HEK293T (cell line): ENCODE results near the gene MAPT.

Experiments used
- CTCF ChIA-PET: fragments of 350-600 bp; formaldehyde crosslinking; extraction: SDS; loops from one replicate; lab custom pipeline; 2021; ENCODE audit warnings: antibody characterized with exemption, inconsistent platforms; lab: Yijun Ruan, JAX
- POLR2A ChIA-PET: fragments of 350-600 bp; formaldehyde crosslinking; extraction: SDS; loops from one replicate; lab custom pipeline; 2020; ENCODE audit warnings: antibody characterized with exemption, inconsistent platforms; lab: Yijun Ruan, JAX
- DNase-seq: peaks from one replicate; pipeline ENCODE4 v3.0.0; 2012; ENCODE audit warnings: mixed read lengths; ENCODE audit errors: extremely low spot score
- ARNT ChIP-seq: fragments of 450-650 bp; IDR thresholded peaks from 2 replicates; pipeline ENCODE4 v1.6.1; 2017; ENCODE audit warnings: mild to moderate bottlenecking
- BHLHE40 ChIP-seq: fragments of 450-650 bp; IDR thresholded peaks from 2 replicates; pipeline ENCODE4 v1.6.1; 2016; ENCODE audit warnings: mild to moderate bottlenecking, moderate library complexity, borderline replicate concordance
- CTBP1 ChIP-seq: fragments of 450-650 bp; IDR thresholded peaks from 2 replicates; pipeline ENCODE4 v1.6.1; 2016; ENCODE audit warnings: borderline replicate concordance
- ELF4 ChIP-seq: fragments of 450-650 bp; IDR thresholded peaks from 2 replicates; pipeline ENCODE4 v1.6.1; 2017; ENCODE audit warnings: antibody characterized with exemption
- FOXA1 ChIP-seq: fragments of 450-650 bp; IDR thresholded peaks from 2 replicates; pipeline ENCODE4 v1.6.1; 2016; ENCODE audit warnings: mild to moderate bottlenecking
- FOXK2 ChIP-seq: fragments of 450-650 bp; IDR thresholded peaks from 2 replicates; pipeline ENCODE4 v1.6.1; 2016; ENCODE audit warnings: mild to moderate bottlenecking
- FOXM1 ChIP-seq: fragments of 450-650 bp; IDR thresholded peaks from 2 replicates; pipeline ENCODE4 v1.6.1; 2017; ENCODE audit warnings: mild to moderate bottlenecking, borderline replicate concordance
- HDGF ChIP-seq: fragments of 450-650 bp; IDR thresholded peaks from 2 replicates; pipeline ENCODE4 v1.6.1; 2017; ENCODE audit warnings: antibody characterized with exemption, borderline replicate concordance
- L3MBTL2 ChIP-seq: fragments of 450-650 bp; conservative IDR thresholded peaks from 2 replicates; pipeline ENCODE4 v1.6.1; 2016; ENCODE audit warnings: mild to moderate bottlenecking
- LEF1 ChIP-seq: fragments of 450-650 bp; IDR thresholded peaks from 2 replicates; pipeline ENCODE4 v1.6.1; 2017; ENCODE audit warnings: mild to moderate bottlenecking, borderline replicate concordance
- NFRKB ChIP-seq: fragments of 450-650 bp; IDR thresholded peaks from 2 replicates; pipeline ENCODE4 v1.6.1; 2016; ENCODE audit warnings: mild to moderate bottlenecking, moderate library complexity
- PKNOX1 ChIP-seq: fragments of 450-650 bp; IDR thresholded peaks from 2 replicates; pipeline ENCODE4 v1.6.1; 2016
- SP1 ChIP-seq: fragments of 450-650 bp; IDR thresholded peaks from 2 replicates; pipeline ENCODE4 v1.6.1; 2017
- SUZ12 ChIP-seq: fragments of 450-650 bp; IDR thresholded peaks from 2 replicates; pipeline ENCODE4 v1.6.1; 2016; ENCODE audit warnings: mild to moderate bottlenecking
- TARDBP ChIP-seq: fragments of 450-650 bp; IDR thresholded peaks from 2 replicates; pipeline ENCODE4 v1.6.1; 2016
- ZNF384 ChIP-seq: fragments of 450-650 bp; IDR thresholded peaks from 2 replicates; pipeline ENCODE4 v1.6.1; 2016

The MAPT gene

GRCh38 chr17:45895969-45896785, 1.8 kb downstream of the MAPT start:
- TF ChIP-seq ELF4 = no peak
- no peak for TF ChIP-seq NFRKB
- no peak for TF ChIP-seq PKNOX1
- no peak for TF ChIP-seq HDGF
- no peak for TF ChIP-seq FOXM1
- TF ChIP-seq SP1 = no peak
- TF ChIP-seq ARNT = no peak
- no peak for TF ChIP-seq CTBP1
- TF ChIP-seq FOXK2 = no peak
- TF ChIP-seq LEF1 = no peak
- no peak for TF ChIP-seq TARDBP
- no peak for TF ChIP-seq ZNF384
- TF ChIP-seq BHLHE40 = no peak
- TF ChIP-seq L3MBTL2 = no peak
- no peak for TF ChIP-seq FOXA1
- ChIA-PET POLR2A (no interaction called here), CTCF (interaction anchor here (0.5 kb wide), 1 partner anchor 15 kb away, joined by 5 read pairs; no protein-coding TSS in a partner anchor)
- no peak for DNase-seq

GRCh38 chr17:45896803-45897693, 2.7 kb downstream of the MAPT start:
- ChIA-PET POLR2A (no interaction called here), CTCF (interaction anchor here (0.7 kb wide), 1 partner anchor 10 kb away, joined by 3 read pairs; no protein-coding TSS in a partner anchor)
- TF ChIP-seq ELF4 = no peak
- no peak for TF ChIP-seq FOXK2
- no peak for TF ChIP-seq LEF1
- TF ChIP-seq PKNOX1 = no peak
- no peak for TF ChIP-seq FOXM1
- no peak for TF ChIP-seq BHLHE40
- DNase-seq = no peak

GRCh38 chr17:45900136-45900535, 5.8 kb downstream of the MAPT start:
- CTCF ChIA-PET = interaction anchor here (0.6 kb wide), 1 partner anchor 13 kb away, joined by 4 read pairs; no protein-coding TSS in a partner anchor

GRCh38 chr17:45900723-45901415, 6.5 kb downstream of the MAPT start:
- CTCF ChIA-PET = interaction anchor here (0.6 kb wide), 1 partner anchor 14 kb away, joined by 4 read pairs; no protein-coding TSS in a partner anchor
- POLR2A ChIA-PET = no interaction called here
- no peak for TF ChIP-seq FOXA1
- TF ChIP-seq FOXM1 = no peak
- TF ChIP-seq L3MBTL2 = no peak
- TF ChIP-seq HDGF = no peak
- TF ChIP-seq NFRKB = no peak
- TF ChIP-seq BHLHE40 = no peak
- TF ChIP-seq ELF4 = no peak
- no peak for TF ChIP-seq CTBP1
- no peak for TF ChIP-seq PKNOX1
- TF ChIP-seq ZNF384 = no peak
- TF ChIP-seq ARNT = no peak
- no peak for TF ChIP-seq LEF1
- TF ChIP-seq FOXK2 = no peak
- no peak for TF ChIP-seq TARDBP
- no peak for DNase-seq

More at GRCh38 chr17:45900136-45900535, 5.8 kb downstream of the MAPT start:
- TF ChIP-seq L3MBTL2 (no peak), PKNOX1 (no peak), SP1 (no peak), ZNF384 (no peak), FOXA1 (no peak), FOXM1 (no peak), ARNT (no peak), LEF1 (no peak), TARDBP (no peak), BHLHE40 (no peak), ELF4 (no peak), HDGF (no peak), FOXK2 (no peak), NFRKB (no peak), SUZ12 (no peak), CTBP1 (no peak)
- POLR2A ChIA-PET = no interaction called here
- DNase-seq = no peak
